HepG2 (cell line): ENCODE measurements around the gene HOXC11.

Source experiments
- ARNTL ChIP-seq: sonication (generic); formaldehyde crosslinking; IDR thresholded peaks from 2 replicates; pipeline ENCODE4 v1.4.0; 2020; ENCODE audit warnings: mild to moderate bottlenecking, missing genetic modification reagents
- MZF1 ChIP-seq: sonication (generic); formaldehyde crosslinking; IDR thresholded peaks from 2 replicates; pipeline ENCODE4 v1.8.1; 2023; ENCODE audit warnings: mild to moderate bottlenecking, missing genetic modification reagents, borderline replicate concordance
- PBX3 ChIP-seq: sonication (generic); formaldehyde crosslinking; IDR thresholded peaks from 2 replicates; pipeline ENCODE4 v1.8.1; 2023; ENCODE audit warnings: missing genetic modification reagents, inconsistent platforms, borderline replicate concordance
- RFX1 ChIP-seq: fragments of 450-650 bp; IDR thresholded peaks from 2 replicates; pipeline ENCODE4 v1.6.1; 2017
- SRSF1 ChIP-seq: fragments of 200-400 bp; formaldehyde crosslinking; optimal IDR thresholded peaks from 2 replicates; pipeline ENCODE3; 2017; ENCODE audit warnings: mild to moderate bottlenecking, low read depth, low read length, moderate library complexity
- ZNF335 ChIP-seq: sonication (generic); formaldehyde crosslinking; IDR thresholded peaks from 2 replicates; pipeline ENCODE4 v1.4.0; 2020; ENCODE audit warnings: missing genetic modification reagents
- ZNF468 ChIP-seq: sonication (generic); formaldehyde crosslinking; IDR thresholded peaks from 2 replicates; pipeline ENCODE4 v1.8.0; 2022; ENCODE audit warnings: mild to moderate bottlenecking, moderate library complexity, missing genetic modification reagents

- no peak for TF ChIP-seq MZF1
- no peak for TF ChIP-seq PBX3 (CRISPR knock-in tag)
- TF ChIP-seq ZNF468 (CRISPR knock-in tag): no peak
- TF ChIP-seq RFX1: no peak
- TF ChIP-seq ARNTL (CRISPR knock-in tag): no peak
- TF ChIP-seq SRSF1: no peak
- TF ChIP-seq ZNF335 (CRISPR knock-in tag): no peak
These were observed 39.9 kb downstream of the HOXC11 start for GRCh38 chr12:54012631-54013409.
